A549 (cell line): ENCODE data around the gene G2E3. TPM values are rescaled to one million over a fixed set of nuclear protein-coding genes. Genes with fewer than 3 reads are reported as not detected.

Source experiments
- ATAC-seq, 2 experiments: fragments of 200-7000 bp in 1 of 2; fragments of >200 bp in 1 of 2; cut with Nextera tagmentation in 1 of 2; cut with Tn5 transposase in 1 of 2; 3 replicates each; pipeline versions ENCODE4 v1.8.0 to v1.9.1; 2018 to 2020; ENCODE audit warnings: mild to moderate bottlenecking in 1 of 2, moderate library complexity in 1 of 2
- CTCF ChIA-PET: fragments of 300-600 bp; sonication (Branson Sonifier 250); formaldehyde crosslinking; extraction: SDS; loops from one replicate; lab custom pipeline; 2021; ENCODE audit warnings: antibody characterized with exemption, inconsistent platforms; lab: Yijun Ruan, JAX
- POLR2A ChIA-PET: fragments of 350-600 bp; formaldehyde crosslinking; extraction: SDS; loops from one replicate; lab custom pipeline; 2021; ENCODE audit warnings: antibody characterized with exemption, inconsistent platforms; lab: Yijun Ruan, JAX
- DNase-seq, 2 experiments: peaks; one replicate each; pipeline versions ENCODE4 v3.0.0 to v3.0.0-alpha.2; 2011 to 2016; ENCODE audit warnings: low read depth in 1 of 2, low spot score in 1 of 2
- FAIRE-seq: peaks from 2 replicates; lab custom pipeline; 2011; peaks lifted over from hg19 to GRCh38; lab: Jason Lieb, UNC
- H3K27ac ChIP-seq, 2 experiments: fragments of >200 bp; sonication (Bioruptor Twin); formaldehyde crosslinking; 3 replicates each; pipeline ENCODE4 v1.5.1; 2016 to 2017
- H3K4me1 ChIP-seq: fragments of >200 bp; sonication (Bioruptor Twin); formaldehyde crosslinking; 3 replicates; pipeline ENCODE4 v1.6.1; 2016
- H3K4me2 ChIP-seq: fragments of >200 bp; sonication (Bioruptor Twin); formaldehyde crosslinking; 3 replicates; pipeline ENCODE4 v1.6.1; 2016
- H3K4me3 ChIP-seq: fragments of >200 bp; sonication (Bioruptor Twin); formaldehyde crosslinking; 3 replicates; pipeline ENCODE4 v1.5.1; 2016
- H3K9me3 ChIP-seq: fragments of >200 bp; sonication (Bioruptor Twin); formaldehyde crosslinking; 3 replicates; pipeline ENCODE4 v1.6.1; 2016
- CHD4 ChIP-seq: fragments of 200-600 bp; sonication (generic); IDR thresholded peaks from 2 replicates; pipeline ENCODE4 v1.6.1; 2016; ENCODE audit warnings: antibody characterized with exemption, mild to moderate bottlenecking, borderline replicate concordance
- EHF ChIP-seq: fragments of 250-450 bp; sonication (Bioruptor Pico); IDR thresholded peaks from 2 replicates; pipeline ENCODE4 v1.5.0; 2020; ENCODE audit warnings: mild to moderate bottlenecking
- ELK1 ChIP-seq: fragments of 150-350 bp; IDR thresholded peaks from 2 replicates; pipeline ENCODE4 v1.6.1; 2014; ENCODE audit warnings: low read depth, mild to moderate bottlenecking, low read length
- FOSB ChIP-seq: fragments of 250-450 bp; sonication (Bioruptor Pico); IDR thresholded peaks from 2 replicates; pipeline ENCODE4 v1.5.0; 2020; ENCODE audit warnings: mild to moderate bottlenecking, moderate library complexity
- FOXS1 ChIP-seq: fragments of 250-450 bp; sonication (Bioruptor Pico); IDR thresholded peaks from 2 replicates; pipeline ENCODE4 v1.5.0; 2020; ENCODE audit warnings: mild to moderate bottlenecking, moderate library complexity
- GATA3 ChIP-seq: IDR thresholded peaks from 2 replicates; pipeline ENCODE4 v1.6.1; 2012; ENCODE audit warnings: borderline replicate concordance
- HES2 ChIP-seq: fragments of >200 bp; sonication (Bioruptor Twin); formaldehyde crosslinking; IDR thresholded peaks from 2 replicates; pipeline ENCODE4 v1.6.1; 2016
- HEYL ChIP-seq: fragments of 250-450 bp; sonication (Bioruptor Pico); IDR thresholded peaks from 2 replicates; pipeline ENCODE4 v1.8.0; 2021; ENCODE audit warnings: mild to moderate bottlenecking, moderate library complexity
- HOXA7 ChIP-seq: fragments of 250-450 bp; sonication (Bioruptor Pico); IDR thresholded peaks from 2 replicates; pipeline ENCODE4 v1.5.0; 2020; ENCODE audit warnings: mild to moderate bottlenecking, moderate library complexity
- HOXB5 ChIP-seq: fragments of 250-450 bp; sonication (Bioruptor Pico); IDR thresholded peaks from 2 replicates; pipeline ENCODE4 v1.5.0; 2020; ENCODE audit warnings: mild to moderate bottlenecking, moderate library complexity
- KDM1A ChIP-seq: fragments of 200-600 bp; sonication (generic); IDR thresholded peaks from 2 replicates; pipeline ENCODE4 v1.6.1; 2016; ENCODE audit warnings: low read depth, mild to moderate bottlenecking
- MAFK ChIP-seq: fragments of 450-650 bp; IDR thresholded peaks from 2 replicates; pipeline ENCODE4 v1.6.1; 2014; ENCODE audit not compliant: partially characterized antibody
- MAX ChIP-seq: IDR thresholded peaks from 2 replicates; pipeline ENCODE4 v1.6.1; 2012
- NFE2L2 ChIP-seq: fragments of 150-350 bp; conservative IDR thresholded peaks from 2 replicates; pipeline ENCODE4 v1.6.1; 2014; ENCODE audit warnings: low read length
- PBX3 ChIP-seq: IDR thresholded peaks from 2 replicates; pipeline ENCODE4 v1.6.1; 2012
- PHF8 ChIP-seq: fragments of 200-600 bp; sonication (generic); IDR thresholded peaks from 2 replicates; pipeline ENCODE4 v1.6.1; 2016; ENCODE audit warnings: low read depth, mild to moderate bottlenecking, antibody characterized with exemption, moderate library complexity, borderline replicate concordance
- RCOR1 ChIP-seq: fragments of 150-350 bp; IDR thresholded peaks from 2 replicates; pipeline ENCODE4 v1.6.1; 2014; ENCODE audit warnings: antibody characterized with exemption, low read length, low read depth
- RFX5 ChIP-seq: fragments of 450-650 bp; IDR thresholded peaks from 2 replicates; pipeline ENCODE4 v1.7.1; 2014; ENCODE audit warnings: antibody characterized with exemption, mild to moderate bottlenecking, moderate library complexity
- RNF2 ChIP-seq: fragments of 200-600 bp; sonication (generic); IDR thresholded peaks from 2 replicates; pipeline ENCODE4 v1.6.1; 2016; ENCODE audit warnings: low read depth, mild to moderate bottlenecking, antibody characterized with exemption, moderate library complexity, borderline replicate concordance
- SREBF2 ChIP-seq: fragments of 450-650 bp; IDR thresholded peaks from 2 replicates; pipeline ENCODE4 v1.6.1; 2014; ENCODE audit warnings: mild to moderate bottlenecking, moderate library complexity
- ZC3H11A ChIP-seq: fragments of 450-650 bp; IDR thresholded peaks from 2 replicates; pipeline ENCODE4 v1.6.1; 2014; ENCODE audit warnings: antibody characterized with exemption, mild to moderate bottlenecking
- ZNF302 ChIP-seq: fragments of 250-450 bp; sonication (Bioruptor Pico); IDR thresholded peaks from 2 replicates; pipeline ENCODE4 v1.9.0; 2021; ENCODE audit warnings: inconsistent platforms, mild to moderate bottlenecking, moderate library complexity
- WGBS: methylation state at CpG from one replicate; pipeline ENCODE4 v1.1.6; 2017; ENCODE audit errors: missing lambda C conversion rate; 5-methylcytosine and 5-hydroxymethylcytosine counted together
- polyA plus RNA-seq, 4 experiments: library from polyadenylated mRNA; depleted of rRNA in 3 of 4; stranded (reverse); fragments of >200 nt; fragmentation: RNase III in 1 of 4; extraction: RNeasy Plus Mini Kit Qiagen cat#74134 plus additional on column Dnase treatment in 1 of 4; gene quantifications; 2 replicates in 3 of 4; 3 replicates in 1 of 4; pipeline ENCODE4 v1.2.3, GENCODE V29; 2011 to 2017

The G2E3 gene
- polyA plus RNA-seq, 2 of the 4 experiments (the other 2 are of a cell fraction), result 18.2 to 27.9 TPM

GRCh38 chr14:30623412-30624131, 64.6 kb downstream of the G2E3 start:
- no peak overlapping the region for H3K27ac ChIP-seq
- peaks cover 26% of the 10 kb centered on the region; the same call in 2 of the 3 replicates for H3K4me1 ChIP-seq
- peak overlapping the region; percentile 73 for H3K4me3 ChIP-seq
- ChIA-PET CTCF (interaction anchor here (2.7 to 3.6 kb wide), 2 partner anchors 13 to 61 kb away, joined by 12 to 24 read pairs; no protein-coding TSS in a partner anchor), POLR2A (no interaction called here)
- no peaks in the 10 kb centered on the region for H3K9me3 ChIP-seq
- no peak for ATAC-seq
- TF ChIP-seq MAFK (no peak), ELK1 (no peak), PBX3 (no peak), ZC3H11A (no peak), CHD4 (no peak), HOXA7 (CRISPR knock-in tag) (no peak), HEYL (CRISPR knock-in tag) (no peak), GATA3 (no peak), SREBF2 (no peak), KDM1A (no peak), PHF8 (no peak), EHF (CRISPR knock-in tag) (no peak), NFE2L2 (no peak), MAX (no peak), HOXB5 (CRISPR knock-in tag) (no peak), RNF2 (no peak), RCOR1 (no peak), HES2 (no peak), FOXS1 (CRISPR knock-in tag) (no peak), RFX5 (no peak)
- TF ChIP-seq, all 56 proteins: peak for 0
- WGBS, result 86% methylated on average over 7 of the region's 7 CpGs
- DNase-seq (no peak), FAIRE-seq (no peak)
- peak overlapping the region; percentile 80 for H3K4me2 ChIP-seq

- ATAC-seq (no peak), FAIRE-seq (no peak), DNase-seq (no peak)
- Histone ChIP-seq H3K4me3 (no peak overlapping the region), H3K9me3 (no peaks in the 10 kb centered on the region), H3K27ac (no peak overlapping the region), H3K4me1 (peaks cover 28% of the 10 kb centered on the region; the same call in 2 of the 3 replicates), H3K4me2 (peak overlapping the region; percentile 80; the same call in 2 of the 3 replicates)
- 94% methylated on average over 5 of the region's 5 CpGs for WGBS
- TF ChIP-seq FOSB (CRISPR knock-in tag) (no peak), PBX3 (no peak), ZNF302 (no peak), KDM1A (no peak)
- ChIA-PET POLR2A (no interaction called here), CTCF (interaction anchor here (2.7 kb wide), 1 partner anchor 62 kb away, joined by 12 read pairs; no protein-coding TSS in a partner anchor)
Observed at GRCh38 chr14:30624132-30624423, 65.1 kb downstream of the G2E3 start.
